Measurements from ENCODE around the gene DNPEP. TPM values are rescaled to one million over a fixed set of nuclear protein-coding genes. Genes with fewer than 3 reads are reported as not detected.

Gene DNPEP
- total RNA-seq, 1 experiment from 2014 or later: 81.3 TPM

DNA sequence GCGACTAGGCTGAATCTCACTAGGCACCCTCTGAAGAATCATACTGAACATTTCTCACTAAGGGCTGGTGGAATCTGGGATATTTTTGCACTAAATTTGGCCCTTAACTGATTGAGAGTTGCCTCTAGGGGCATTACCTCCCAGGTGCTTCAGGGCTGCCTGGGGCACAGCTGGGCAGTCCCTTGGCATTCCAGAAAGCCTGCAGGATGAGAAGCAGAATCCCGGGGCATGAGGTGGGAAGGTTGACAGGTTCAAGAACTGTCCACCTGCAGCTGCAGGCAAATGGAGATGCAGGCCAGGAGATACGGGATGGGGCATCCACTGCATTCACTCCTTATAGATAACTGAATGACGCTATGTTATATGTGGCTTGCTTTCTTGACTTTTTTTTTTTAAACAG is 62.6 kb downstream of the DNPEP start:
- TF ChIP-seq, protein P1, sequence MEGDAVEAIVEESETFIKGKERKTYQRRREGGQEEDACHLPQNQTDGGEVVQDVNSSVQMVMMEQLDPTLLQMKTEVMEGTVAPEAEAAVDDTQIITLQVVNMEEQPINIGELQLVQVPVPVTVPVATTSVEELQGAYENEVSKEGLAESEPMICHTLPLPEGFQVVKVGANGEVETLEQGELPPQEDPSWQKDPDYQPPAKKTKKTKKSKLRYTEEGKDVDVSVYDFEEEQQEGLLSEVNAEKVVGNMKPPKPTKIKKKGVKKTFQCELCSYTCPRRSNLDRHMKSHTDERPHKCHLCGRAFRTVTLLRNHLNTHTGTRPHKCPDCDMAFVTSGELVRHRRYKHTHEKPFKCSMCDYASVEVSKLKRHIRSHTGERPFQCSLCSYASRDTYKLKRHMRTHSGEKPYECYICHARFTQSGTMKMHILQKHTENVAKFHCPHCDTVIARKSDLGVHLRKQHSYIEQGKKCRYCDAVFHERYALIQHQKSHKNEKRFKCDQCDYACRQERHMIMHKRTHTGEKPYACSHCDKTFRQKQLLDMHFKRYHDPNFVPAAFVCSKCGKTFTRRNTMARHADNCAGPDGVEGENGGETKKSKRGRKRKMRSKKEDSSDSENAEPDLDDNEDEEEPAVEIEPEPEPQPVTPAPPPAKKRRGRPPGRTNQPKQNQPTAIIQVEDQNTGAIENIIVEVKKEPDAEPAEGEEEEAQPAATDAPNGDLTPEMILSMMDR (IDR thresholded peaks at IDR 0.05; ENCODE audit: unreplicated experiment): no peak
- Mint-ChIP-seq H3K27me3 (ENCODE audit: insufficient read depth, unreplicated experiment) (peaks cover 66% of the 10 kb centered on the region), H3K4me3 (ENCODE audit: unreplicated experiment) (no peak overlapping the region), H3K27ac (ENCODE audit: low read depth, unreplicated experiment) (no peak overlapping the region), H3K9me3 (ENCODE audit: unreplicated experiment) (no peaks in the 10 kb centered on the region), H3K36me3 (ENCODE audit: insufficient read depth, unreplicated experiment) (no peaks in the 10 kb centered on the region), H3K4me1 (ENCODE audit: insufficient read depth, unreplicated experiment) (no peaks in the 10 kb centered on the region)
- ChIA-PET POLR2A (no interaction called here), CTCF (interaction anchor here (0.6 to 1.8 kb wide), 2 partner anchors 30 to 166 kb away, joined by 4 to 7 read pairs; no protein-coding TSS in a partner anchor)
- BruUV-seq (replicated peaks): no TSS peak
- DNase-seq (ENCODE audit: unreplicated experiment): no peak
- intact Hi-C loops (cut with micrococcal nuclease): no loop called here

DNA sequence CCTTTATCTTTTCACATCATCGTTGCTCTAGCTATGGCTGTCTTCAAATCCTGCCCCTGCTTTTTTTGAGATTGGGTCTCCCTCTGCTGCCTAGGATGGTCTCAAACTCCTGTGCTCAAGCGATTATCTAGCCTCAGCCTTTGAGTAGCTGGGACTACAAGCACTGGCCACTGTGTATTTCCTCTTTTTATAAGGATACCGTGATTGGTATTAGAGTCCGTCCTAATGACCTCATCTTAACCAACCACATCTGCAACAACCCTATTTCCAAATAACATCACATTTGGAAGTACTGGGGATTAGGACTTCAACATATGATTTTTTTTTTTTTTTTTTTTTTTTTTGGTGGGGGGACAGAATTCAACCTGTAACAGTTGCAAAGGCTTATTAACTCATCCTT is 64.3 kb downstream of the DNPEP start:
- Mint-ChIP-seq H3K27me3 (ENCODE audit: insufficient read depth, unreplicated experiment) (peaks cover 62% of the 10 kb centered on the region), H3K27ac (ENCODE audit: low read depth, unreplicated experiment) (no peak overlapping the region), H3K4me1 (ENCODE audit: insufficient read depth, unreplicated experiment) (no peaks in the 10 kb centered on the region), H3K36me3 (ENCODE audit: insufficient read depth, unreplicated experiment) (no peaks in the 10 kb centered on the region), H3K9me3 (ENCODE audit: unreplicated experiment) (no peaks in the 10 kb centered on the region), H3K4me3 (ENCODE audit: unreplicated experiment) (no peak overlapping the region)
- intact Hi-C loops (cut with micrococcal nuclease): no loop called here
- TF ChIP-seq, protein P1 (IDR thresholded peaks at IDR 0.05; ENCODE audit: unreplicated experiment): no peak
- POLR2A ChIA-PET: no interaction called here
- CTCF ChIA-PET: interaction anchor here (0.6 to 1.3 kb wide), 4 partner anchors 9 to 106 kb away, joined by 3 to 5 read pairs (median 3); no protein-coding TSS in a partner anchor
- no TSS peak for BruUV-seq (replicated peaks)
- no peak for DNase-seq (ENCODE audit: unreplicated experiment)

Other genes with a start within 250 kb of the DNPEP start
- gene NHEJ1, start 227.1 kb downstream of the DNPEP start, total RNA-seq (2022): 7.5 and 11.5 TPM in 2 replicates
- 1.7 and 2.6 TPM in 2 replicates for gene SLC23A3, start 217.9 kb downstream of the DNPEP start, total RNA-seq (2022)
- 33.9 and 39.1 TPM in 2 replicates for gene CNPPD1, start 211.0 kb downstream of the DNPEP start, total RNA-seq (2022)
- gene RETREG2, start 209.6 kb downstream of the DNPEP start, total RNA-seq (2022): 49.3 and 64.5 TPM in 2 replicates
- gene ZFAND2B, start 181.1 kb downstream of the DNPEP start, total RNA-seq (2022): 61.0 and 73.1 TPM in 2 replicates
- 13.8 and 18.8 TPM in 2 replicates for gene ABCB6, start 169.0 kb downstream of the DNPEP start, total RNA-seq (2022)
- gene ATG9A, start 158.3 kb downstream of the DNPEP start, total RNA-seq (2022): 52.1 and 60.8 TPM in 2 replicates
- 45.5 and 45.6 TPM in 2 replicates for gene ANKZF1, start 158.1 kb downstream of the DNPEP start, total RNA-seq (2022)
- gene GLB1L, start 142.5 kb downstream of the DNPEP start, total RNA-seq (2022): 4.9 and 7.5 TPM in 2 replicates
- 33.4 and 42.7 TPM in 2 replicates for gene STK16, start 142.4 kb downstream of the DNPEP start, total RNA-seq (2022)
- not detected in 2 replicates for gene TUBA4B, start 134.7 kb downstream of the DNPEP start, total RNA-seq (2022)
- 37.2 and 80.5 TPM in 2 replicates for gene TUBA4A, start 134.0 kb downstream of the DNPEP start, total RNA-seq (2022)
- gene DNAJB2, start 108.5 kb downstream of the DNPEP start, total RNA-seq (2022): 58.2 and 59.8 TPM in 2 replicates
- gene PTPRN, start 78.5 kb downstream of the DNPEP start, total RNA-seq (2022): not detected in 2 replicates
- not detected in 2 replicates for gene RESP18, start 55.2 kb downstream of the DNPEP start, total RNA-seq (2022)
- not detected in 2 replicates for gene DES, start 30.5 kb upstream of the DNPEP start, total RNA-seq (2022)
- gene SPEG, start 46.9 kb upstream of the DNPEP start, total RNA-seq (2022): 23.3 and 25.7 TPM in 2 replicates
- 70.7 and 80.2 TPM in 2 replicates for gene GMPPA, start 111.0 kb upstream of the DNPEP start, total RNA-seq (2022)
- 0.17 TPM in 1 of 2 replicates, not detected in the other for gene ASIC4, start 126.6 kb upstream of the DNPEP start, total RNA-seq (2022)
- gene CHPF, start 155.9 kb upstream of the DNPEP start, total RNA-seq (2022): 81.2 and 105 TPM in 2 replicates
- gene TMEM198, start 156.1 kb upstream of the DNPEP start, total RNA-seq (2022): 5.3 and 6.3 TPM in 2 replicates
- gene OBSL1, start 183.6 kb upstream of the DNPEP start, total RNA-seq (2022): 29.0 and 29.8 TPM in 2 replicates
- gene INHA, start 184.4 kb upstream of the DNPEP start, total RNA-seq (2022): 1.2 and 2.2 TPM in 2 replicates
- gene STK11IP, start 209.9 kb upstream of the DNPEP start, total RNA-seq (2022): 24.2 and 26.5 TPM in 2 replicates
- 4.2 and 4.7 TPM in 2 replicates for gene SLC4A3, start 239.7 kb upstream of the DNPEP start, total RNA-seq (2022)

Measured in MCF 10A (cell line).